ENCODE measurements around the gene WSB1.
"Not testable (repeated sequence)": the region's sequence is repeated elsewhere in the genome, so short reads cannot be mapped to it uniquely, and the experiment has no call there.

Gene WSB1

GRCh38 chr17:27276653-27277156, 17.2 kb upstream of the WSB1 start:
- in situ Hi-C loops (cut with HindIII; ENCODE audit: low sequenced_read_pairs) = no loop called here

- in situ Hi-C loops (cut with HindIII; ENCODE audit: low sequenced_read_pairs) = not testable (repeated sequence)
These were observed 14.8 kb upstream of the WSB1 start for GRCh38 chr17:27279132-27279531.

GRCh38 chr17:27280527-27280926, 13.4 kb upstream of the WSB1 start:
- in situ Hi-C loops (cut with HindIII; ENCODE audit: low sequenced_read_pairs) = no loop called here

- in situ Hi-C loops (cut with HindIII; ENCODE audit: low sequenced_read_pairs) = no loop called here
These were observed 12.5 kb upstream of the WSB1 start for GRCh38 chr17:27281438-27281837.

- in situ Hi-C loops (cut with HindIII; ENCODE audit: low sequenced_read_pairs) = no loop called here
These were observed 11.8 kb upstream of the WSB1 start for GRCh38 chr17:27282054-27282551.

GRCh38 chr17:27283060-27283459, 10.9 kb upstream of the WSB1 start:
- in situ Hi-C loops (cut with HindIII; ENCODE audit: low sequenced_read_pairs) = no loop called here

- in situ Hi-C loops (cut with HindIII; ENCODE audit: low sequenced_read_pairs) = no loop called here
These were observed 10.2 kb upstream of the WSB1 start for GRCh38 chr17:27283751-27284150.

GRCh38 chr17:27284811-27285415, 9.0 kb upstream of the WSB1 start:
- in situ Hi-C loops (cut with HindIII; ENCODE audit: low sequenced_read_pairs) = no loop called here

GRCh38 chr17:27285516-27285915, 8.4 kb upstream of the WSB1 start:
- in situ Hi-C loops (cut with HindIII; ENCODE audit: low sequenced_read_pairs) = no loop called here

GRCh38 chr17:27288183-27288582, 5.7 kb upstream of the WSB1 start:
- in situ Hi-C loops (cut with HindIII; ENCODE audit: low sequenced_read_pairs) = no loop called here

GRCh38 chr17:27289856-27290255, 4.1 kb upstream of the WSB1 start:
- in situ Hi-C loops (cut with HindIII; ENCODE audit: low sequenced_read_pairs) = no loop called here

- in situ Hi-C loops (cut with HindIII; ENCODE audit: low sequenced_read_pairs) = no loop called here
These were observed 2.9 kb upstream of the WSB1 start for GRCh38 chr17:27290916-27291598.

GRCh38 chr17:27293359-27293897, 486 bp upstream of the WSB1 start:
- in situ Hi-C loops (cut with HindIII; ENCODE audit: low sequenced_read_pairs) = no loop called here

- in situ Hi-C loops (cut with HindIII; ENCODE audit: low sequenced_read_pairs) = no loop called here
These were observed 1.0 kb downstream of the WSB1 start for GRCh38 chr17:27294689-27295630.

GRCh38 chr17:27295945-27296344, 2.0 kb downstream of the WSB1 start:
- in situ Hi-C loops (cut with HindIII; ENCODE audit: low sequenced_read_pairs) = no loop called here

GRCh38 chr17:27296428-27296979, 2.6 kb downstream of the WSB1 start:
- in situ Hi-C loops (cut with HindIII; ENCODE audit: low sequenced_read_pairs) = no loop called here

- in situ Hi-C loops (cut with HindIII; ENCODE audit: low sequenced_read_pairs) = loop anchor here (25.0 kb wide), 1 partner anchor 238 kb away; no protein-coding TSS in a partner anchor
These were observed 5.6 kb downstream of the WSB1 start for GRCh38 chr17:27299384-27300049.

- in situ Hi-C loops (cut with HindIII; ENCODE audit: low sequenced_read_pairs) = loop anchor here (25.0 kb wide), 1 partner anchor 234 kb away; no protein-coding TSS in a partner anchor
These were observed 9.8 kb downstream of the WSB1 start for GRCh38 chr17:27303734-27304133.

GRCh38 chr17:27306276-27306835, 12.4 kb downstream of the WSB1 start:
- in situ Hi-C loops (cut with HindIII; ENCODE audit: low sequenced_read_pairs) = loop anchor here (25.0 kb wide), 1 partner anchor 231 kb away; no protein-coding TSS in a partner anchor

All from DLD1 (cell line).